Transverse colon (tissue), 4 donors: Measurements from ENCODE around the gene LRRC37A.
"Not testable (repeated sequence)": the region's sequence is repeated elsewhere in the genome, so short reads cannot be mapped to it uniquely, and the experiment has no call there.

Source experiments
- CTCF ChIP-seq, 5 experiments: fragments of 200-600 bp in 3 of 5; fragments of 450-650 bp in 2 of 5; sonication (generic) in 3 of 5; IDR thresholded peaks; 1 replicate in 2 of 5; 2 replicates in 3 of 5; pipeline ENCODE4 v1.5.1; 2016 to 2017; ENCODE audit warnings: antibody characterized with exemption in 5 of 5, inconsistent platforms in 3 of 5, mild to moderate bottlenecking in 2 of 5, moderate library complexity in 1 of 5
- EP300 ChIP-seq: sonication (generic); formaldehyde crosslinking; IDR thresholded peaks from one replicate; pipeline ENCODE4 v1.6.1; 2017; ENCODE audit warnings: antibody characterized with exemption, low read depth
- POLR2A ChIP-seq: fragments of 450-650 bp; IDR thresholded peaks from one replicate; pipeline ENCODE4 v1.6.1; 2016; ENCODE audit warnings: antibody characterized with exemption, mild to moderate bottlenecking, moderate library complexity
- POLR2AphosphoS5 ChIP-seq, 3 donors: sonication (generic); formaldehyde crosslinking; IDR thresholded peaks; one replicate each; pipeline ENCODE4 v1.6.1; 2016; ENCODE audit warnings: antibody characterized with exemption in 3 of 3

GRCh38 chr17:46348345-46348744 lies 53.4 kb downstream of the LRRC37A start:
- TF ChIP-seq CTCF (IDR thresholded peaks at IDR 0.05); POLR2A; POLR2AphosphoS5 (IDR thresholded peaks at IDR 0.05); EP300: not testable (repeated sequence)
